Inflammatory macrophage (primary cell): ENCODE results near the gene C1R.
A peak's percentile ranks its signal among the peaks of the same experiment; 100 is the strongest.

Experiments used
- DNase-seq, 2 donors: peaks; one replicate each; pipeline ENCODE4 v3.0.0-alpha.2; 2020 to 2022

The C1R gene

GRCh38 chr12:7031306-7031705 is 60.9 kb downstream of the C1R start:
- peak in 1 of 2 donors; percentile 13 for DNase-seq
